Astrocyte of the spinal cord (primary cell): ENCODE measurements around the gene TLE6.
A peak's percentile ranks its signal among the peaks of the same experiment; 100 is the strongest.
"Not testable (repeated sequence)": the region's sequence is repeated elsewhere in the genome, so short reads cannot be mapped to it uniquely, and the experiment has no call there.

ENCODE experiments used
- DNase-seq: peaks from one replicate; pipeline ENCODE4 v3.0.0; 2011; ENCODE audit warnings: low read depth, low spot score
- H3K4me3 ChIP-seq: 2 replicates; pipeline ENCODE4 v1.5.1; 2011; ENCODE audit warnings: low read depth, mild to moderate bottlenecking, low read length, moderate library complexity
- in situ Hi-C: cut with HindIII; loops from 2 replicates; pipeline ENCODE4 v1.10.0; 2017; ENCODE audit warnings: low sequenced_read_pairs
- TF ChIP-seq, protein P1 (sequence below): IDR thresholded peaks from 2 replicates; pipeline ENCODE4 v1.5.1; 2012; ENCODE audit warnings: low read depth, mild to moderate bottlenecking, low read length, inconsistent platforms

The TLE6 gene

DNA sequence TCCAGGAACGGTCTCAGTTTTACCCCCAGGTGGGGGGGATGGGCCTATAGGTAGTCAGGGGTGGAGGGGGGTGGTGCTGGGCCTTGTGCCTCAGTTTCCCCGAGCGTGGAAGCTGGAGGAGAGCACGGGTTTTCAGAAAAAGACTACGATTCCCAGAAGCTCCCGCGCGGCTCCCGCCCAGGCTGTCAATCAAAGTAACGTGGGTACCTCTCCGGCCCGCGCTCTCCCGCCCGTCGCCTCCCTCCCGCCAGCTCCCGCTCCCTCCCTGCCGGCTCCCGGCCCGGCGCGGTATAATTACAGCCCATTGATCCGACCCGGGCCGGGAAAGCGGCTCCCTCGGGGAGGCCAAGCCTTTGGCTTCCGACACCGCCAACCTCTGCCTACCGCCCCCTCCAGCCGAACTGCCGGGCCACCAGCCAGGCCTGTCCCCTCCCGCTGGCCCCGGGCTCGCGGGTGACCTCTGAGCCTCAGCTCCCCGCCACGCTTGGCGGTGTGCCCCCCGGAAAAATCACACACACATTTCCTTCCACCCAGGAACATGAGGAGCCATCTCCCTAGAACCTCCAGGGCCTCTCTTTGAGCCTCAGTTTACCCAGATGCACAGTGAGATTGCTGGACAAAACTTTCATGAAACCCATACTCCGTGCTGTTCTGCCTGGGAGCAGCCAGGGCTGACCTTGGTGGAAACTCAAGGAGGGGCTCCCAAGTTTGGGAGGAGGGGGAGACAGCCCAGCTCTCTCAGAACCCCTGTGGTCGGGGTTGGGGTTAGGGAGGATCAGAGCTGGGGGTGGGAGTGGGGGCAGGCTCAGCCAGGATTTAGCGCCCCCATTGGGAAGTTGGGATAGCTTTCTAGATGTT, 59.0 kb downstream of the TLE6 start:
- H3K4me3 ChIP-seq: peak overlapping the region; percentile 56
- peak; percentile 93 for DNase-seq
- TF ChIP-seq, protein P1, sequence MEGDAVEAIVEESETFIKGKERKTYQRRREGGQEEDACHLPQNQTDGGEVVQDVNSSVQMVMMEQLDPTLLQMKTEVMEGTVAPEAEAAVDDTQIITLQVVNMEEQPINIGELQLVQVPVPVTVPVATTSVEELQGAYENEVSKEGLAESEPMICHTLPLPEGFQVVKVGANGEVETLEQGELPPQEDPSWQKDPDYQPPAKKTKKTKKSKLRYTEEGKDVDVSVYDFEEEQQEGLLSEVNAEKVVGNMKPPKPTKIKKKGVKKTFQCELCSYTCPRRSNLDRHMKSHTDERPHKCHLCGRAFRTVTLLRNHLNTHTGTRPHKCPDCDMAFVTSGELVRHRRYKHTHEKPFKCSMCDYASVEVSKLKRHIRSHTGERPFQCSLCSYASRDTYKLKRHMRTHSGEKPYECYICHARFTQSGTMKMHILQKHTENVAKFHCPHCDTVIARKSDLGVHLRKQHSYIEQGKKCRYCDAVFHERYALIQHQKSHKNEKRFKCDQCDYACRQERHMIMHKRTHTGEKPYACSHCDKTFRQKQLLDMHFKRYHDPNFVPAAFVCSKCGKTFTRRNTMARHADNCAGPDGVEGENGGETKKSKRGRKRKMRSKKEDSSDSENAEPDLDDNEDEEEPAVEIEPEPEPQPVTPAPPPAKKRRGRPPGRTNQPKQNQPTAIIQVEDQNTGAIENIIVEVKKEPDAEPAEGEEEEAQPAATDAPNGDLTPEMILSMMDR: peak; percentile 28
- in situ Hi-C loops: no loop called here

DNA sequence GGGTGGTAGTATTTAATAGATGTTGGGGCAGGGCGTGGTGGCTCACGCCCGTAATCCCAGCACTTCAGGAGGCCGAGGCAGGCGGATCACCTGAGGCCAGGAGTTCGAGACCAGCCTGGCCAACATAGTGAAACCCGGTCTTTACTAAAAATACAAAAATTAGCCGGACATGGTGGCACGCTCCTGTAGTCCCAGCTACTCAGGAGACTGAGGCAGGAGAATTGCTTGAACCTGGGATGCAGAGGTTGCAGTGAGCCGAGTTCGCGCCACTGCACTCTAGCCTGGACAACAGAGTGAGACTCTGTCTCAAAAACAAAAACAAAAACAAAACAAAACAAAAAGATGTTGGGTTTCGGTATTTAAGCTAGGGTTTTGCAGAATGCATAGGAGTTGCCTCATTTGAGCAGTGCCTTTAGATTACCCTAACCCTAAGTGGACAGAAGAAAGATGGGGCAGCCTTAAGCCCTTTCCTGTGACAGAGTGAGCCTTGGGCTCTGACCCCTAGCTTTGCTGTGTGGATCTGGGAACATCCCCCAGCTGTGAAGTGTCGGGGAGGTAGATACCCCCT, 59.7 kb downstream of the TLE6 start:
- in situ Hi-C loops, H3K4me3 ChIP-seq, DNase-seq: not testable (repeated sequence)

DNA sequence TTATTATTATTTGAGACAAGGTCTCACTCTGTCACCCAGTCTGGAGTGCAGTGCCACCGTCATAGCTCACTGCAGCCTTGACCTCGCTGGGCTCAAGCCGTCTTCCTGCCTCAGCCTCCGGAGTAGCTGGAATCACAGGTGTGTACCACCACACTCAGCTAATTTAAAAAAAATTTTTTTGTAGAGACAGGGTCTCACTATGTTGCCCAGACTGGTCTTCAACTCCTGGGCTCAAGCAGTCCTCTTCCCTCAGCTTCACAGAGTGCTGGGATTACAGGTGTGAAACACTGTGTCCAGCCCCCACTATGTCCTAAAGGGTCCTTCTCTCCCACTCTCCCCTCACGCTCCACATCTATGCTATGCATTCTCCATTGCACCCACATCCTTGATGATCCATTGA, 60.9 kb downstream of the TLE6 start:
- TF ChIP-seq, protein P1: no peak
- in situ Hi-C loops: no loop called here
- DNase-seq: no peak
- H3K4me3 ChIP-seq: no peak overlapping the region

DNA sequence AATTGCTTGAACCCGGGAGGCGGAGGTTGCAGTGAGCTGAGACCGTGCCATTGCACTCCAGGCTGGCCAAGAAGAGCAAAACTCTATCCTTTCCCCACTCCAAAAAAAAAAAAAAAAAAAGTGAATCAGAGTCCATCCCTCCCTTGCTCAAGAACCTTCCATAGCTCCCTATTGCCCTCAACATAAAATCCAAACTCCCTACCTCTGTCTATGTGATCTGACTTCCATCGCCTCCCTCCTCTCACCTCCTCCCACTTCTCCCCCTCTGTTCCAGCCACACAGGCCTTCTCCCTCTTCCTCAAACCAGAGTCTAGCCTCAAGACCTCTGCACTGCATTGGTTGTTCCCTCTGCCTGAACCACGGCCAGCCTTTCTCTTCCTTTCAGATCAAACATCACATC, 61.8 kb downstream of the TLE6 start:
- TF ChIP-seq, protein P1: no peak
- no peak for DNase-seq
- H3K4me3 ChIP-seq: no peak overlapping the region
- in situ Hi-C loops: no loop called here

DNA sequence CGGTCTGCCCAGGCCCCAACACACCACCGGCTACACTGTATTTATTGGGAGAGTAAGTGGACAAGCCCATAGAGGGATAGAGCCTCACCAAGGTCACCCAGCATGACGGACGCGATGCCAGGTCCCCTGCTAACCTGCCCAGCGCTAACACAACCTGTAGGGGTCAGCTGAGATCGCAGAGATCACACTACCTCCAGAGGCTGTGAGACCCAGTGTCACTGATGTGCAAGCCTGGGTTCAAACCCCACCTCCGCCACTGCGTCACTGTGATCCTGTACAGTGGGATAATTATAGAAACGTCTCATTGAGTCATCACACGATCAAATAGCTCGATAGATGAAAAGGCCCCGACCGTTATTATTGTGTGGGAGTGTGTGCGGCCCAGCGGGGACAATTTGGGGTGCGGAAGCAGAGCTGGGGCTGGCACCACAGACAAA, 62.3 kb downstream of the TLE6 start:
- H3K4me3 ChIP-seq: no peak overlapping the region
- TF ChIP-seq, protein P1: no peak

DNA sequence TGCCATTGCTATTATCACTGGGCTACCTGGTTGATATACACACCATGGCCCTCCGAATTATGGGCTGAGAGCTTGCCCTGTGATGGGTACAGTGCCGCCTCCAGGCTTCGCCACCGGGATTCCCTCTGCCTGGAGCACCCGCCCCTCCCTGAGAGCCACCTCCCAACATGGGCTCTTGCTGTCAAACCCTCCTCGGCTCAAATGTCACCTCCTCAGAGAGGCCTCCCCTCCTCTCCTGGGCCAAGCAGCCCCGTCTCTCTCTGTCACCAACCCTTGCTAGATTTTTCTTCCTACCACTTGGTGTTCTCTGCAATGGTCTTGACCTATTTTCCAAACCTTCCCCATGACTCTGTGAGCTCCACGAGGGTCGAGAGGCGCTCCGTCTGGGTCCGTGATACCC, 64.0 kb downstream of the TLE6 start:
- TF ChIP-seq, protein P1: no peak
- H3K4me3 ChIP-seq: no peak overlapping the region
- in situ Hi-C loops: no loop called here
- DNase-seq: no peak

More for the DNA sequence above, 62.3 kb downstream of the TLE6 start:
- no peak for DNase-seq
- in situ Hi-C loops: no loop called here

DNA sequence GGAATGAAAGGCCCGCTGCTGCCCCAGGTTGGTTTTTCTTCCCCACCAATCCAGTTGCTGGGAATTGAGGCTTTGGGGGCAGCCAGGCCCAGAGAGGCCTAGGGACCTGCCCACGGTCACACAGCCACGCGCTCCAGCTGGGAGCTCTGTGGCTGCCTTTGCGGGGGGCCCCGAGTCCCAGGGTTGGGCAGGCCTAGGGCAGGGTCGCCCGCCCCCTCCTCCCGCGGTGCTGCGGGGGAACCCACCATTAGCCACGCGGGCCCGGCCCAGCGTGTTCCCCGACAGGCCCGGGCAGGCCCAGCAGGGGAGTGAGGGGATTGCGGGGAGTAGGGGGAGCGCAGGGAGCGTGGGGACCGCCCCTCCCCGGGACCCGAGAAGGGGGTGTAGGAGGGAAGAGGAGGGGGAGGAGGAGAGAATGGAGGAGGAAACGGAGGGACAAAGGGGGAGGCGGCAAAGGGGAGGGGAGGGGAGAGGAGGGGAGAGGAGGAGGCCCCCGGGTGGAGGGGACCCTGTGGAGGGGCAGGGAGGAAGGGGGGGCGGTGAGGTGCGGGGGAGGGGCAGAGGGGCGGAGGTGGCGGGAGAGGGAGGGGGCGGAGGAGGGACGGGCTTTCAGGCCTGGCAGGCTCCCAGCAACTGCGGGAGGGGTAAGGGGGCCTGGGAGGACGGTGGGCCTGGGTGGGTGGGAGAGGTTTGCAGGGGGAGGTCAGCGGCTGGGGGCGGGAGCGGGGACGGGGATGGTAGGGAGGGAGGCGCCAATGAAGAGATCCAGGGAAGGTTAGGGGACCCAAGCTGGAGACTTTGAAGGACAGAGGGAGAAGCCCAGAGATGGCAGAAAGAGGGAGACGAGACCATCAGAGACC, 64.6 kb downstream of the TLE6 start:
- H3K4me3 ChIP-seq: no peak overlapping the region
- in situ Hi-C loops: no loop called here
- TF ChIP-seq, protein P1: no peak
- DNase-seq: no peak
